HG03520 (cell line): ENCODE measurements around the gene IVL.
A peak's percentile ranks its signal among the peaks of the same experiment; 100 is the strongest.

Experiments
- ATAC-seq: cut with Tn5 transposase; IDR thresholded peaks from one replicate; pipeline ENCODE4 v1.9.1; 2021; ENCODE audit warnings: mild to moderate bottlenecking, moderate library complexity; ENCODE audit not compliant: unreplicated experiment

The IVL gene, protein sequence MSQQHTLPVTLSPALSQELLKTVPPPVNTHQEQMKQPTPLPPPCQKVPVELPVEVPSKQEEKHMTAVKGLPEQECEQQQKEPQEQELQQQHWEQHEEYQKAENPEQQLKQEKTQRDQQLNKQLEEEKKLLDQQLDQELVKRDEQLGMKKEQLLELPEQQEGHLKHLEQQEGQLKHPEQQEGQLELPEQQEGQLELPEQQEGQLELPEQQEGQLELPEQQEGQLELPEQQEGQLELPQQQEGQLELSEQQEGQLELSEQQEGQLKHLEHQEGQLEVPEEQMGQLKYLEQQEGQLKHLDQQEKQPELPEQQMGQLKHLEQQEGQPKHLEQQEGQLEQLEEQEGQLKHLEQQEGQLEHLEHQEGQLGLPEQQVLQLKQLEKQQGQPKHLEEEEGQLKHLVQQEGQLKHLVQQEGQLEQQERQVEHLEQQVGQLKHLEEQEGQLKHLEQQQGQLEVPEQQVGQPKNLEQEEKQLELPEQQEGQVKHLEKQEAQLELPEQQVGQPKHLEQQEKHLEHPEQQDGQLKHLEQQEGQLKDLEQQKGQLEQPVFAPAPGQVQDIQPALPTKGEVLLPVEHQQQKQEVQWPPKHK

DNA sequence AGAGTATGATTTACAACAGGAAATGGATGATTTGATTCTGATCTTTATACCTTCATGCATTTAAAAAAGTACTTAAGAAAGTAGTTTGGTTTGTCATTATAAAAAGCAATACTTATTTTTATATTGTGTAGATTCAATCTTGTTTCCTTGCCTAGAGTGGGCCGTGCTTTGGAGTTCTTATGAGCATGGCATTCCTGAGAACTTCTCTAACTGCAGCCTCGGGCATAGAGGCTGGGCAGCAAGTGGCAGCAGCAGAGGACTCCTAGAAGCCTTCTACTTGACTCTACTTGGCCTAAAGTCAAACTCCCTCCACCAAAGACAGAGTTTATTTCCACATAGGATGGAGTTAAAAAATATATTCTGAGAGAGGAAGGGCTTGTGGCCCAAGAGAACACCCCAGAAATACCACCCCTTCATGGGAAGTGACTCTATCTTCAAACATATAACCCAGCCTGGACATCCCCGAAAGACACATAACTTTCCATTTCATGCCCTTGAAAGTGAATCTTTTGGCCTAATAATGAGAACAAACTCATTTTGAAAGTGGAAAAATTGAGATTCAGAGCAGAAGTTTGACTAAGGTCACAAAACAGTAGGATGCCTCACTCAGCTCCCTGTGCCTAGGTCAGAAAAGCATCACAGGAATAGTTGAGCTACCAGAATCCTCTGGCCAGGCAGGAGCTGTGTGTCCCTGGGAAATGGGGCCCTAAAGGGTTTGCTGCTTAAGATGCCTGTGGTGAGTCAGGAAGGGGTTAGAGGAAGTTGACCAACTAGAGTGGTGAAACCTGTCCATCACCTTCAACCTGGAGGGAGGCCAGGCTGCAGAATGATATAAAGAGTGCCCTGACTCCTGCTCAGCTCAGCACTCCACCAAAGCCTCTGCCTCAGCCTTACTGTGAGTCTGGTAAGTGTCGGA lies at the start of gene IVL:
Gene IVL (plus strand): TSS at position 861 of the 916 bp plus-strand sequence. CDS start 1,252 bp downstream, outside the sequence.
- ATAC-seq, result no peak

DNA sequence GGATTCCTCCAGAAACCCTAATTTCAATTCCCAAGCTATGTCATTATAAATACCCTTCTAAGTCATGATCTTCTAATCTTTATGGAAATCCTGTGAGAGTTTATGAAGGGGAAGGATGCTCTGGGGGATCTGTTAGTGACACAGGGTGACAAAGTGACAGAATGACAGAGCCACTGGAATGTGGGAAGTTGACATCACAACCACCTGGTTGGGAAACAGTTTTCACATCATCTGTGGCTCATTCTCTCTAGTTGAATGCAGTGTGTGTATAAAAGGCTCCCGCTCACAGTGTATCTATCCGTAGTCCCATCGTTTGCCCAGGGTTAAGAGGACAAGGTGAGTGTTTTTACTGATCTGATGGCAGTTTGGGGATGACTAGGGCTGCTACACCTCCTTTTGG lies 48.6 kb upstream of the IVL start, which contains the start of gene LCE7A:
Gene LCE7A (plus strand): TSS at position 301 of the 400 bp plus-strand sequence. CDS start 702 bp downstream, outside the sequence.
- ATAC-seq, result no peak

DNA sequence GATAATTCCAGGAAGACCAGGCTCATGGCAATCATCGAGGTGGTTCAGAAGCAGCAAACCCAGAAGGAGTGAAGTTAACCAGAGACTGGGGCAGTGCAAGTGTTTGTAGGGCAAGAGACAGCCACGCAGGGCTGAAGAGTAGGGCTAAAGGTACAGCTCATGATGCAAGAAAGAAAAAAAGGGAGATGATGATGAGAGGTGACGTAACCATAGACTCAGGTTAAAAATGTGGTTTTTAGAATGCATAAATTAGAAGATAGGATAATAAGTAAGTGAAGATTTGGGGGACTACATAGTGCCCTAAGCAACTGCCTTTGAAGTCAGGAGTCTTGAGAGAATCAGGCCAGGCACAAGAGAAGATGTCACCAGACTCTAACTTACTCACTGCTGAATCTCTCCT lies 48.2 kb upstream of the IVL start:
- no peak for ATAC-seq

DNA sequence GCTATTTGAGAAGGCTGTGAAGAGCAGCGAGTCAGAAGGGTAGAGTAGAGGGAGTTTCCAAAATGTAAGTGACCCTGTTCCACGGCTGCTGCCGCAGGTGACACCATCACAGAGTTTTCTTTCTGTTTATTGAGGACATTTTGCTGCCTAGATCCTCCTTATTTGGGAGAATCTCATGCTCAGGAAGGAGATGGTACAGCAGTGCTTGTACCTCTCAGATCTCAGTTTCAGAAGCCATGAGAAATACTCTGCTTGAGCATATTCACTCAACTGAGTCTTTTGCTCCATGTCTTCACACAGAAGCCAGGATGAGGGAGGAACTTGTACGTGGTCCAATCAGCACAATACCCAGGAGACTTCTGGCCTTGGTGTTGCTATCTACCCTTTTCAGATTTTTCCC lies 47.0 kb upstream of the IVL start:
- ATAC-seq, result no peak

DNA sequence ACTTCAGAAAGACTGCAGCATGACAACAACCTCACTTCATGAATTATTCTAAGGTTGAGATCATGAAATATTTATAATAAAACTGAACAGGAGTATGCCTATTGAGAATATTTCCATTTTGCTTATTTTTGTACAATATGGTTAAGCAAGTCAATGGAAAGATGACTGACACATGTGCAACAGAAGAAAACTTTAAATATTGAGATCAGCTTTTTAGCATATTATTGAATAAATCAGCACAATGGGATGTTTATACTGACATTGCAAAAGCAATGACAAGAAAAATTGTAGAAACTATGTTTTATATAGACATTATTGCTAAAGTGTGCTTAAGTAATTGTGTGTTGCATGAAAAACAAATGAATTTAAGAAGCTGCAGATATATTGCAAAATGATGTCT lies 43.9 kb upstream of the IVL start:
- no peak for ATAC-seq

DNA sequence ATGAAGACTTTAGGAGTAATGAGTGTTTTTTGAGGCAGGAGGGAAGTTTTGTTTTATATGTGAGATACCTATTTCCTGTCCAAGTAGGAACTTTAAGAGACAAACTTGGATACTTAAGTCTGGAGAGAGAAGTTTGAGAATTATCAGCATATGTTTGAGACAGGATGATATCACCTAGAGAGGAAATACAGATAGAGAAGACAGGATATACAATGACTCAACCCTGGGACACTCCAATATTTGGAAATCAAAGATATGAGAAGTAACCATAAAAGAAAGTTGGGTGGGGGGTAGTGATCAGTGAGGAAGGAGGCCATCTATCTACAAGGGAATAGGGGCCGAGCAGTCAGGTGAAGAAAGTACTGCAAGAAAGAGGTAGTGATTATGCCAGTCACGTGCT lies 42.0 kb upstream of the IVL start:
- no peak for ATAC-seq

DNA sequence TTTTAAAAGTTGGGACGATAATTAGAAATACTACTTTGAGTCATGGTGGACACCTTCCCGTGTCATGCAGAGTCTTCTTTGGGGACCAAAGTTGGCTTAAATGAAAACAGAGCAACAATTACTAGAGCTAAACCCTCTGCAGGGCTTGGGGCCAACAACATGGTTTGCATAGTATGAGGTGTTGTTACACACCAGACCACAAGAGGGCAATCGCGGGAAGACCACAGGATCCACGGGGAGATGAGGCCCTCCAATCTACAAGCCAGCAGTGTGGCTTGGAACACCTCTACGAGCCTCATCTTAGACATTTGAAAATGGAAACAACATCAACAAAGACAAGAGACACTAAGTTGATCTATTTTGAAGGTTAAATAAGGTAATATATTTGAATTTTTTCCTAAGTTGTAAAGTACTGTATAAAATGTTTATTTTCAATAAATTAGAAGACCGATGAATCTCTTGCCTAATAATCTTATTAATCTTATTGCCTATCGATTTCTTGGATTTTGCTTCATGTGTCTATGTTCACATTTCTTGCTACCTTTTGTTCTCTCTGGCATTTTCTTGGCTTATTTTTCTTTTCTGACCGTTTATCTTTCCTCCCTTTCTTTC lies 38.4 kb upstream of the IVL start:
- peak; percentile 73 for ATAC-seq

DNA sequence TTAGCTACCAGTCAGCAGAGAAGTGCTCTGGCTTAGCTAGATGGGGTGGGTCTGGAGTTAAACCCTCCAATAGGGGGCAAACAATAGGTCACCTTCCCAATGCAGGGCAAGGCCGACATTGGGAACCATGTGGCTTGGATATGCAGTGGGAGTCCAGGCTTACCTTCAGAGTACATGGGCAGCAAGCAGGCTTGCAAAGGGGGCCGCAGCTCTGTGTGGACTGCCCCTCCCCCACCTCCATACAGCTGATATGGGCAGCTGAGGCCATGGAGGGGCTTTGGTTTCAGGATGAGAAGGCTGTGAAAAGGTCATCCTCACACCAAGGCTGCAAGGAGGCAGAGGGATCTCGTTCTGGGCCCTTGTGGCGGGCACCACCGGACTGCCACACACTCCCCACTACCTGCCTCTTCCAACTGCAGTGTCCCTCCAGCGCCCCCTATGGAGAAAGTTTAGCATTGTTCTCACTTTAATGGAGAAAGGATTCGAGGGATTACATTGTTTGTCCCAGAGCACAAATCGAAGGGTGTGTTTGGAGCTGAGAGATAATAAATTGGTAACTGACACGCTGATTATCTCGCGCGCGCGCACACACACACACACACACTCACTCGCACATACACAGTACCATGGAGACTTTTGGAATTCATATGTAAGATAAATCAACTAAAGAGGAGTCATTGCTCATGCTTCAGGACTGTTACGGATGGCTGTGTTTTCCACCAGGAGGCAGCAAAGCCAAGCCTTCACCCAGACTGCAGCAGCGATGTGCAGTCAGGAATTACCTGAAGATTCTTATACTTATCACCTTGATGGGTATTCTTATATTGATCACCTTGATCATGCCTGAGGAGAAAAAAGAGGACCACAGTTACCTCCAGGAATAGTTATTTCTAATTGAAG lies 37.3 kb upstream of the IVL start:
- ATAC-seq, result no peak

DNA sequence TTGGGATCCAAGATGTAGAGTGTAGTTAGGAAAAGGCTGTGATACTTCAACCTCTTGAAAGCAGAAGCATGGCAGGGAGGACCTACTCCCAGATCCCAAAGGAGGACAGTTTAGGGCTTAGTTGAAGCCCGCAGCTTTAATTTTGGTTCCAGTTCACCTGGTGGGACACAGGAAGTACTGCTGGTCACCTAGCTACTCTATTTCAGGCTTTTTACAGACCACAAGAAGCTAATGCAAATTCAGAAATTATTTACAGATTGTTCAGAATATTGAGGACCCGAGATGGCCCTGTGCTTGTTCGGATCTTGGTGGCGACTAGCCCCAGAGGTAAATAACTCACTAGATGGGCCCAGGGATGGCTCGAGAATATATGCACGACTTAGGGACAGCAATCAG lies 36.6 kb upstream of the IVL start:
- ATAC-seq, result no peak

DNA sequence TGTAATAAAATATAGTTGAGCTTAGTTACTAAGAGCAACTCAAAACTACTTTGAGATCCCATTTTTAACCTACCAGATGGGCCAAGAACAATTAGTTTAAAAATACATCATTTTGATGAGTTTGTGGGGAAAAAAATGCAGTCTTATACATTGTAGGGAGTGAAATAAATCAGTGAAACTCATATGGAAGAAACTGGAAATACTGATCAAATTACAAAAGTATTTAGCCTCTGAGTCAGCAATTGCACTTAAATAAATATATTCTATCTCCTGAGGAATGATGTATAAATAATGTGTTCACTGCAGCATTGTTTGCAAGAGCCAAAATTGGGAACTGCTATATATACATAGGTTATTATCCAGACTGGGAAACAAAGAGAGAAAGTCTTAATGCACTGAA lies 34.9 kb upstream of the IVL start:
- ATAC-seq, result no peak

DNA sequence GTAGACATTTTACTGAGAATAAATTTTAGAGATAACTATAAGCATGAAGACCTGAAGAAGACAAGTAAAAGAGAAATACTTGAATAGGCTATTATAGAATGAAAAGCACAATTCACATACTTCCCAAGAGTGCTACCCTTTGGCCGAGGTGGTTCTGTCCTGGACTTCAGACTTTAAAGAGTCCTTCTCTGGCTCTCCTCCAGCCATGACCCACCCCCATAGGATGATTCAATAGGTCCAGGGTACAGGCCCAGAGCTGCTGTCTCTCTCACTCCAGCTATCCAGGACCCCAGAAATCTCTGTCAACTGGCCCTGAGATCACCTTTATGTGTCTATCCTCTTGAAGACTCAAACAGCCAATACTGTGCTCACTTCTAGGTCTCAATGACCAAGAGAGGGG lies 31.5 kb upstream of the IVL start:
- no peak for ATAC-seq

DNA sequence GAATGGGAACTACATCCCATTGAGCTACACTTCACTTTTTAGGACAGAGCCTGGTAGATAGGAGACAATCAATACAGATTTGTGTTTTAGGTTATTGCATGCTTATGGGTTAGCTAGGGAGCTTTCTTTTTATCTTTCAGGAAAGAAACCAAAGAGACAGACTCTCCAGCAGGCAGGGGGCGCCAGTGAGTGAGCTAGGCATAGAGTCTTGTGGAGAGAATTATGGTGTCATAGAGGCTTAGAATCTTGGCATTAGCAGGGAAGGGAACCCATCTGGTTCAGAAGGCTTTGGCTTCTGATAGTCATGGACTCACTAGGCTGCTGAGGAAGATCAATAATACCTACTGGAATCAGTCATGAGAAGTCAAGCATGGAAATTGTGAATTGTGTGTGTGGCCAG lies 30.3 kb upstream of the IVL start, which contains the start of gene SMCP:
Gene SMCP (plus strand): TSS at position 281 of the 400 bp plus-strand sequence. CDS start 6,101 bp downstream, outside the sequence.
- no peak for ATAC-seq

DNA sequence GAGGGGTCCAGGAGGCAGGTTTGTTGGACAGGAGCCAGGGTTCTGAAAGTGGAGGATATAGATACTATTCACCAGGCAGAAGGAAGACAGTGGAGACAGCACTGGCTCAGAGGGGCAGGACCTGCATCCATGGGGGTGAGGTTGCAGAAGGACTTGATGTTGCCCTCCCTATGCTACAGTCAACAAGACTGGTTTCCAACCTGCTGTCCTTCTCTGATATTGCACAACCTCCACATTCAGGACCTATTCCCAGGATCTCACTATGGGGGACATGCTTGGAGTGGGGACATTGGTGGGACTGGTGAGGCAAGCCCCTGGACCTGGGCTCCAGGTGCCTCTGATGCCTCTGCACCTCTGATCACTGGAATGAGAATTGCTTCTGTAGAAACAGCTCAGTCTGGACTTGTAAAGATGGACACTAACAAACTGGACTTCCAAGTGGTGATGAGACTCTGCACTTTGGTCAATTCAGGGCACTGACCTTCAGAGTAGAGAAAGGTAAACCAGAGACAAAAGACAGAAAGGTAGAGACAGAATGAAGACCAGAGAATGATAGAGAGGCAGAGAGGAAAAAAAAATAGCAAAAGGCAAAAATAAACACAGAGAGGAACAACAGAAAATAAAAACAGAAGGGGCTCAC lies 28.7 kb upstream of the IVL start:
- ATAC-seq, result no peak

DNA sequence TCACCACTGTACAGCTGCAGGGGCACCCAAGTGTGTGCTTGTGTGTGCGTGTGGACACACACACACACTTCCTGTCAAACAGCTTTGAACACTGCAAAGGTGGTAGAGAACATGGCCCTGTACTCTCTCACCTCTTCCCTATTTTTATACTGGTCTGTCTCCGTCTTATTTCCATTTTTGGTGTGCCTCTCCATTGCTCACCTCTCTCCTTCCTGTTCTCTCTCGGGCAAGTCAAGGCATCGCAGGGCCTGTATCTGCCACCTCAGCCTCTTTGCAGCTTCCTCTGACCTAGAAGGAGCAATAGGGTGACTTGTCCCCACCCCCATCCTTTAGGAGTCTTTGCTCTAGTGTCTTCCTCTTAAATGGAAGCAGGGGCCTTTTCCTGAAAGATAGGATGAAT lies 28.0 kb upstream of the IVL start:
- ATAC-seq, result no peak

DNA sequence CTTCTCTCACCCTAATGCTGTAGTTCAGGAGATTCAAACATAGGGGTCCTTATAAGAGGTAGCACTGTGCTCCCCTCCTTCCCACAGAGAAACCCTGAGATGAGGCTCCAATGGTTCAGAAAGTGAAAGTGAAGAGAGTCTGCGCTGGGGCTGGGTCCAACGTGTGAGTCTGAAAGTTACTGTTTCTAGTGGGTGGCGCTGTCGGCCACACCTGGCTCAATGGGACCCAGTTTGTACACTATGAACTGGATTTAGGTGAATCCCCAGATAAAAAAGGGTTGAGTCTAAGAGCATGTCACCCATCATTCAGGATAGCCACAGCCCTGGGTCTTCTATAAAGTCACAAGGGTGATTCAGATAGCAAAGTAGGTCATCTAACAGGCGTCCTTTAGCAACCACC lies 27.4 kb upstream of the IVL start:
- ATAC-seq, result no peak

DNA sequence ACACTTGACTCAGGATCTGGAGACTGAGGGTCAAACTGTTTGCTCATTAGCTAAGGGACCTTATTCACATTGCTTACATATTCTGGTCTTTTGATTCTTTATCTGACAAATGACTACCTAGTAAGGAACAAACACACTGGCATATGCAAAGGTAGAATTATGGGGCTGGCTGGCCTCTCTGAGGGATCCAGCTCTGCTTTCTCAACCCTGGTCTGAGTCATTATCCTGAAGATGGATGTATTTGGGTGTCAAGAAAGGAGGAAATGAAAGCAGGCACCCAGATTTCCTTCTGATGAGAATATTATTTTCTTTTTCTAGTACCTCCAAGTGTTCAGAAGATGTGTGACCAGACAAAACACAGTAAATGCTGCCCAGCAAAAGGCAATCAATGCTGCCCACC lies 24.3 kb upstream of the IVL start:
- no peak for ATAC-seq

DNA sequence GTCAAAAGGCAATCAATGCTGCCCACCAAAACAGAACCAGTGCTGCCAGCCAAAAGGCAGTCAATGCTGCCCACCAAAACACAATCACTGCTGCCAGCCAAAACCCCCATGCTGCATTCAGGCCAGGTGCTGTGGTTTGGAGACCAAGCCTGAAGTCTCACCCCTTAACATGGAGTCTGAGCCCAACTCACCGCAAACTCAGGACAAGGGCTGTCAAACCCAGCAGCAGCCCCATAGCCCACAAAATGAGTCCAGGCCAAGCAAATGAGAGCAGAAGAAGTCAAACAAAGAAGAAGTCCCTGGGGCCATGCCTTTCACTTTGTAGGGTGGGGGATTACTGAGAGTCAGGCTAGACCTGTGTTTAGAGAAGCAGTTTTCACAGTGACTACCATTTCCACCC lies 23.8 kb upstream of the IVL start:
- no peak for ATAC-seq

DNA sequence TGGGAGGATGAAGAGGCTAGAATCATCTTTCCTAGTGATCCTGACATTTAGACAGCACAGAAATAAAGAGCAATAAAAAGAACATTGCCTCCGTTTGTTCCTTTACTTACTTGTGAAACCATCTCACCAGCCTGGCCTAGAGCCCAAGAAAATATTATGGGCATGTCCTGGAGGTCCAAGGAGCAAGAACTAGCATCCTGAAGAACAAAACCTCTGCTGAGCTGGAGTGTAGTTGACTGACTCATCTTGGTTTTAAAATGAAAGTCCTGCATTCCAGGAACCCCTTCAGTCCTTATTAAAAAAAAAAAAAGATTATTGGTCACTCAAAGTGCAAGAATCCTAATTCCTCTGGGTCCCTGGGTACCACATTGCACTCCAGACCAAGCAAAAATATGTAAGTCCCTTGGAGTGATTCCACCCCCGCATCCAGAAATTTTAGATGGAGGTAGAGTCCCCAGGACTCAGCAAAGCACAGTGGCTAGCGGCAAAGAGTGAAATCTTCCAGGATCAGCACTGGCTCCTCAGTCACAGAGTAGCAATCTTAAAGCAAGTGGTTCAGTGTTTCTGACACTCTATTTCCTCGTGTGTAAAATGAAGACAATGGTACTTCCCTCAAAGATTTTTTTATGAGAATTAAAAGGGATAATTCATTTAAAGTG lies 23.3 kb upstream of the IVL start:
- no peak for ATAC-seq

DNA sequence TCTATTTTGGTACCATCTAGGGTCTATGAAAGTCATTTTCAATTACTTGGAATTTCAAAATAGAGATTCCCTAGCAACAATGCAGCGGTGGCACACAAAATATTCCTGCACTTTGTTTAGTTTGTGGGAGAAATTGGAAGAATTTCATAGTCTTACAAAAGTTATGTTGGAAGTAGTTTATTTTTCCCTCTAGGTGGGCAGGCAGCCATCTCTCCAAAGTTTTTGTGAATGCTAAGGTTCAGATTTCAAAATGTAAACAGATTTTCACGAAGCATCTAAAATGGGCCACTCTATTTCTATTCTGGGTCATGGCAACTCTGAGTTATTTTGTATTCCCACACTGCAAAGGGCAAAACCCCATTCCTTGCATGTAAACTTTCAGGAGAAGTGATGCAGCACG lies 22.3 kb upstream of the IVL start:
- no peak for ATAC-seq
